ENCODE measurements around the gene CRYGS.

DNA sequence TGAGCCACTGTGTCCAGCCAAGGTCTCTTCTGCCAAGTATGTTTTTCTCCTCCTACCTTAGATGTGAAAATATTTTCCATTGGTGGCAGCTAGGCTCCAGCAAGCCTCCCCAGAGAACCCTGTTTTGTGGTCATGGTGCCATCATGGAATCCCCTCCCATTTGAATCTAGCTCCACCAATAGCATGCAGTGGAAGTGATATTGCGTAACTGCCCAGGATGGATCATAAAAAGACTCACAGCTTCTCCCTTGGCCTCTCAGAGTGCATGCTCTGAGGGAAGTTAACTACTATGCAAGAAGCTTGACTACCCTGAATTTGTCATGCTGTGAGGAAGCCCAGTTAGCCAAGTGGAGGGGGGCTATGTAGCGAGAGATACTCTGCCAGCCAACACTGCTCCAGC, 27.5 kb downstream of the CRYGS start:
- TF ChIP-seq POLR2A (IDR thresholded peaks at IDR 0.05) (no peak), EP300 (IDR thresholded peaks at IDR 0.05) (no peak)
- TF ChIP-seq, protein P1, sequence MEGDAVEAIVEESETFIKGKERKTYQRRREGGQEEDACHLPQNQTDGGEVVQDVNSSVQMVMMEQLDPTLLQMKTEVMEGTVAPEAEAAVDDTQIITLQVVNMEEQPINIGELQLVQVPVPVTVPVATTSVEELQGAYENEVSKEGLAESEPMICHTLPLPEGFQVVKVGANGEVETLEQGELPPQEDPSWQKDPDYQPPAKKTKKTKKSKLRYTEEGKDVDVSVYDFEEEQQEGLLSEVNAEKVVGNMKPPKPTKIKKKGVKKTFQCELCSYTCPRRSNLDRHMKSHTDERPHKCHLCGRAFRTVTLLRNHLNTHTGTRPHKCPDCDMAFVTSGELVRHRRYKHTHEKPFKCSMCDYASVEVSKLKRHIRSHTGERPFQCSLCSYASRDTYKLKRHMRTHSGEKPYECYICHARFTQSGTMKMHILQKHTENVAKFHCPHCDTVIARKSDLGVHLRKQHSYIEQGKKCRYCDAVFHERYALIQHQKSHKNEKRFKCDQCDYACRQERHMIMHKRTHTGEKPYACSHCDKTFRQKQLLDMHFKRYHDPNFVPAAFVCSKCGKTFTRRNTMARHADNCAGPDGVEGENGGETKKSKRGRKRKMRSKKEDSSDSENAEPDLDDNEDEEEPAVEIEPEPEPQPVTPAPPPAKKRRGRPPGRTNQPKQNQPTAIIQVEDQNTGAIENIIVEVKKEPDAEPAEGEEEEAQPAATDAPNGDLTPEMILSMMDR (IDR thresholded peaks at IDR 0.05): no peak

Data from ovary (tissue), 3 donors.